Fibroblast of mammary gland (primary cell): Measurements from ENCODE around the gene PPP2R5E.

Source experiments
- DNase-seq: peaks from one replicate; pipeline ENCODE4 v3.0.0-alpha.2; 2010; ENCODE audit warnings: low read depth
- H3K4me3 ChIP-seq: 2 replicates; pipeline ENCODE4 v1.5.1; 2011; ENCODE audit warnings: low read depth, mild to moderate bottlenecking, low read length, moderate library complexity; ENCODE audit not compliant: control insufficient read depth
- TF ChIP-seq, protein P1 (sequence below): conservative IDR thresholded peaks from 2 replicates; pipeline ENCODE4 v1.5.1; 2011; ENCODE audit warnings: low read depth, low read length, inconsistent platforms; ENCODE audit not compliant: control insufficient read depth, insufficient read depth

PPP2R5E gene

GRCh38 chr14:63431466-63431865 is 111.7 kb downstream of the PPP2R5E start:
- DNase-seq = no peak
- no peak overlapping the region for H3K4me3 ChIP-seq
- TF ChIP-seq, protein P1, sequence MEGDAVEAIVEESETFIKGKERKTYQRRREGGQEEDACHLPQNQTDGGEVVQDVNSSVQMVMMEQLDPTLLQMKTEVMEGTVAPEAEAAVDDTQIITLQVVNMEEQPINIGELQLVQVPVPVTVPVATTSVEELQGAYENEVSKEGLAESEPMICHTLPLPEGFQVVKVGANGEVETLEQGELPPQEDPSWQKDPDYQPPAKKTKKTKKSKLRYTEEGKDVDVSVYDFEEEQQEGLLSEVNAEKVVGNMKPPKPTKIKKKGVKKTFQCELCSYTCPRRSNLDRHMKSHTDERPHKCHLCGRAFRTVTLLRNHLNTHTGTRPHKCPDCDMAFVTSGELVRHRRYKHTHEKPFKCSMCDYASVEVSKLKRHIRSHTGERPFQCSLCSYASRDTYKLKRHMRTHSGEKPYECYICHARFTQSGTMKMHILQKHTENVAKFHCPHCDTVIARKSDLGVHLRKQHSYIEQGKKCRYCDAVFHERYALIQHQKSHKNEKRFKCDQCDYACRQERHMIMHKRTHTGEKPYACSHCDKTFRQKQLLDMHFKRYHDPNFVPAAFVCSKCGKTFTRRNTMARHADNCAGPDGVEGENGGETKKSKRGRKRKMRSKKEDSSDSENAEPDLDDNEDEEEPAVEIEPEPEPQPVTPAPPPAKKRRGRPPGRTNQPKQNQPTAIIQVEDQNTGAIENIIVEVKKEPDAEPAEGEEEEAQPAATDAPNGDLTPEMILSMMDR = no peak

GRCh38 chr14:63428486-63428885 is 114.7 kb downstream of the PPP2R5E start:
- no peak overlapping the region for H3K4me3 ChIP-seq
- no peak for DNase-seq
- TF ChIP-seq, protein P1 = no peak

DNA sequence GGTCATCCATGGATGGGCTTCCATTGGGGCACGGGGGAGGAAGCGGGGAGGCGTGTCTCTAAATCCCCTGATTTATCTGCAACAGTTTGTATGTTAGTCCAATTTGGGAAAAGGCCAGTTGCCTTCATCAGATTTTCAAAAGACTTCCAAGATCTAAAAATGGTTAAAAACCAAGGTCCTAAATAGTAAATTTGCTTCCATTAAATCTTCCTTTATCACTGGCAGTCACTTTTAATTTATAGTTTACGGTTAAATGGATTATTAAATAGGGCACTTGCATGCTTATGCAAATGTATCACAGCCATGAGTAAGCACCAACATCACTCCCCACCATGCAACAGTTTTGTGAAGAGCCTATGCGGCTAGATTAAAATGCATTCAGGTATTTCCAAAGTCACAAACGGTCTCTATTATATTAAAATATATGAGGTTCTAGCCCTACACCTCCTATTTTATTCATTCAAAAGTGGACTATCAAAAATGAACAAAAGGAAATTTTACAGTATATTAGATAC is 116.3 kb downstream of the PPP2R5E start:
- no peak overlapping the region for H3K4me3 ChIP-seq
- DNase-seq = peak; percentile 15
- TF ChIP-seq, protein P1 = no peak

- TF ChIP-seq, protein P1 = no peak
Measured at GRCh38 chr14:63423889-63424288, 119.3 kb downstream of the PPP2R5E start.

GRCh38 chr14:63423381-63423780 is 119.8 kb downstream of the PPP2R5E start:
- no peak for DNase-seq
- TF ChIP-seq, protein P1 = no peak
- H3K4me3 ChIP-seq = no peak overlapping the region

More at GRCh38 chr14:63423889-63424288, 119.3 kb downstream of the PPP2R5E start:
- H3K4me3 ChIP-seq = no peak overlapping the region
- DNase-seq = no peak

DNA sequence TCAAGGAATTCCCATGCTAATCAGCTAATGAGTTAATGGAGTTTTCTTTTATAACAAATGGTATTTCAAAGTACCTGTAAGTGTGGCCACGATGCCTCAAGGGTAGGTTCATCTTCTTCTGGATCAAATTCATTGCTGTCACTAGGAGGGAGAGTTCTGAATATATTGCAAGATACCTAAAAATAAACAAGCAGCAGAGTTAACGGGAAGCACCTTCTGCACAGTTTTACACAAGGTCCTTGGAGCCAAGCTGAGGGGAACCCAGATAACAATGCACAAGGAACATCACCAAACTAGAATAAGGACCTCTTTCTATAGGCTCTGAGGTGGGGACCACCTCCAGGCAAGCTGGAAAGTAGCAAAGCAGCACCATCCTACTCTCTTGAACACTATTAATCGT is 121.3 kb downstream of the PPP2R5E start:
- no peak overlapping the region for H3K4me3 ChIP-seq
- TF ChIP-seq, protein P1 = no peak
- DNase-seq = no peak

- TF ChIP-seq, protein P1 = no peak
- no peak for DNase-seq
- H3K4me3 ChIP-seq = no peak overlapping the region
Measured at GRCh38 chr14:63421226-63421625, 122.0 kb downstream of the PPP2R5E start.
